NT2/D1 (cell line): ENCODE measurements around the gene SPOCK2.

Experiments used
- YY1 ChIP-seq: IDR thresholded peaks from 2 replicates; pipeline ENCODE4 v1.6.1; 2011; ENCODE audit not compliant: insufficient read length, insufficient read depth
- ZNF274 ChIP-seq: IDR thresholded peaks from 2 replicates; pipeline ENCODE4 v1.6.1; 2011; ENCODE audit warnings: mild to moderate bottlenecking, low read depth, low read length

GRCh38 chr10:72050873-72051272 is 37.5 kb downstream of the SPOCK2 start:
- TF ChIP-seq YY1 (no peak), ZNF274 (no peak)
